GM10847 (cell line): ENCODE measurements around the gene ZC3HAV1L.

Source experiments
- POLR2A ChIP-seq: IDR thresholded peaks from 2 replicates; pipeline ENCODE4 v1.6.1; 2011; ENCODE audit not compliant: insufficient read length; ENCODE audit errors: extremely low read depth

ZC3HAV1L gene

DNA sequence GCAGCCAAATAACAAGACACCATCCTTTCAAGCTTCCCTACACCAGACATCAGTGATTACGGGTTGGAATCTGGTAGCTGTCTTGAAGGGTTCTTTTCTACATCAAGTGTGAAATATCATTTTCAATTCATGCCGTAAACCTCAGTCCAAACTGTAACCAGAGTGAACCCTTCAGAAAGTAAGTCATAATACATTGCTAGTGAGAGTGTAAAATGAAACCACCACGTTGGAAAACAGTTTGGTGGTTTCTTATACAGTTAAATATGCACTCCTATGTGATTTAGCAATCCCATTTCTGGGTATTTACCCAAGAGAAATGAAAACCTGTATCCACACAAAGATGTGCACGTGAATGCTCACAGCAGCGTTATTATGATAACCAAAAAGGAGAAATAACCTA lies 25.6 kb upstream of the ZC3HAV1L start:
- TF ChIP-seq POLR2A, result no peak

DNA sequence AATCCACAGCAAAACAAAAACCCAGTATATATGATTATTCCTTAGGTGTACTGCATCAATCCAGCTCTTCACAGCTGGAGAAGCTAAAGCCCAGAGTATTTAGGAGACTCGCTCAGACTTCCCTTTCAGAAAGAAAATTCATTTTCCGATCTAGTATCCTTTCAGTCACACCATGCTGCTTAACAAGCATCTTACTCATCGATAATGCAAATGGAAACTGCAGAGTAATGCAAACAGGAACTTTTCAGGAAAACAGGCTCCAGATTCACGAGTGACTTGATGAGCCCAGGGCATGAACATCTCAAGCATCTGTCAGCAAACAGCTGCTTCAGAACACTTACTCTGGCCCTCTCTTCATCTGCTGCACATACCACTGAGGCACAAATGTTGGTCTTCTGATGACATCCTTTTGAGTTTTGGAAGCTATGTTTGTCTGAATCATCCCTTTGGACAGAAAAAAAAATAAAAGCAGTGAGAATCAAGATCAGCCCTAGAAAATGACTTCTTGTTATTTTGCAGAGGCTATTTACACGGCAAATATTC lies 24.9 kb upstream of the ZC3HAV1L start:
- TF ChIP-seq POLR2A, result no peak

DNA sequence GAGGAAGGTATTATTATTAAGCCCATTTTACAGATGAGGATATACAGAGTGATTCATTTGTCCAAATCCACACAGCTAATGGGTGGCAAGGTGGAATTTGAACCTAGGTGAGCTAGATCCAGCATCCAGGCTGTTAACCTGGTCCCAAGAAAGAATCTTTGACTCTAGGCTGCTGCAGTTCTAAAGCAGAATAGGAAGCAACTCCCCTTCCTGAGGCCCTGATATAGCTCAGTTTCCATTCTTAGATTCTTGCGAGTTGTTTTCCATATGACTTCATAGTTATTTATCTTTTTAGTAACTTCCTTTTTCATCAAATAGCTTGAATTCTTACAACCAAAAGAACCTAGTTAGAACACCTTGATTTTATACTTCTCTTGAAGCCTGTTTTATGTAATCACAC lies 24.1 kb upstream of the ZC3HAV1L start:
- no peak for TF ChIP-seq POLR2A

DNA sequence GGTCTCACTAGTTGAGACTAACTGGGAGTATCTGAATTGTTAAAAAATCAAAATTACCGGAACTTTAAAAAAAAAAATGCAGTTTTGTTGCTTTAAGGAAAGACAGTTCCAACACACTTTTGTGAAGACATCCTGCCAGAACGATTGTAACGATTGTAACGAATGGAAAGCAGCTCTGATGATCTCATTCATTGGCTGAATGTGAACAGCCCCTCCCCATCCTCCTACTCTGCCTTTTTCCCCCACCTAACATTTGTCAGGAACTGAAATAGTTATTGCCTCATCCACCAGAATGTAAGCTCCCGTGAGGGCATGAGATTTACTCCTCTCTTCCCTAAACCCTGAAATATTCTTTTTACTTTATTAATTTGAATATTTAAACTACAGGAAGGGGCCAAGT lies 23.1 kb upstream of the ZC3HAV1L start:
- no peak for TF ChIP-seq POLR2A

DNA sequence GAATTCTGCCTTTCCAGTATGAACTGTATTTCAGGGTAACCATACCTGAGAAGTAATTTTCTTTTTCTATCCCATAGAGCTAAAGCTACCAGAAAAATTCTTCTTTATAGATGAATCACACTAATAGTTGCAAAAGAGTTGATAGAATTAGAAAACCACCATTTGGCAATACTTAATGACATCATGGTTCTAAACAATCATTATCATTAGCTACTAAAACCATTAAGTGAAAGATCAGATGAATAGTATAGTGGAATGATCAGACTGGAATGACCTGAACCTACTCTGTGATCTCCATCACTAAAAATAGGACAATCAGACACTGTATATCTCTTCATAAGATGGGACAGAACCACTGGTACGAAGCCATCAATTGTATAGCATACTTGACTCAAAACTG lies 19.8 kb upstream of the ZC3HAV1L start:
- TF ChIP-seq POLR2A, result no peak

- no peak for TF ChIP-seq POLR2A
Measured at GRCh38 chr7:139054101-139054500, 18.3 kb upstream of the ZC3HAV1L start.

DNA sequence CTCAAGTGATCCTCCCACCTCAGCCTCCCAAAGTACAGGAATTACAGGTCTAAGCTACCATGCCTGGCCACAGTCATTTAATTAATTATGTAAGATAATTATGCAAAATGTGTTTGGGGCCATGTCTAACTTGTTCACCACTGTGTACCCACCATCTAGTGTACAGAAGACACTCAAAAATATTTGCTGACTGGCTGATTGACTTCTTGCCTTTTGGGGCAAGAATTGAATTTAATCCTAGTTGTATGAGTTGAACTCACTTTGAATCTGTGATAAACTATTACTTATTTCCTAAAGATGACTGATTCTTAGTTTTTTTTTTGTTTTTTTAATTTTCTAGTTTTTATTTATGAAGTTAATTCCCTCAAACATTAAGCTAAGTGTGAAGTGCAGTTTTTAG lies 15.8 kb upstream of the ZC3HAV1L start:
- no peak for TF ChIP-seq POLR2A

DNA sequence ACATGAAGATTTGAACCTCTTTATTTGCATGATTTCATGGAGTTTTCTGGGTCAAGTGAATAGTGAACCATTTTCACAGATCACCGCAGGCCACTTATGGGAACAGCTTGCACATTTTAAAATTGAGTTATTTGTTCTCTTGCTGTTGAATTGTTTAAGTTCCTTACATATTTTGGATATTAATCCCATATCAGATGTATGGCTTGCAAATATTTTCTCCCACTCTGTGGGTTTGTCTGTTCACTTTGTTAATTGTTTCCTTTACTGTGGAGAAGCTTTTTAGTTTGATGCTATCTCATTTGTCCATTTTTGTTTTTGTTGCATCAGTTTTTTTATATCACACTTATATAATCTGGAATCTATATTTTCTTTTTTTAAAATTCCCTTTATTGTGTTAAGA lies 14.1 kb upstream of the ZC3HAV1L start:
- no peak for TF ChIP-seq POLR2A

- no peak for TF ChIP-seq POLR2A
Measured at GRCh38 chr7:139049111-139049510, 13.3 kb upstream of the ZC3HAV1L start.

- TF ChIP-seq POLR2A, result no peak
Measured at GRCh38 chr7:139047970-139048369, 12.1 kb upstream of the ZC3HAV1L start.

DNA sequence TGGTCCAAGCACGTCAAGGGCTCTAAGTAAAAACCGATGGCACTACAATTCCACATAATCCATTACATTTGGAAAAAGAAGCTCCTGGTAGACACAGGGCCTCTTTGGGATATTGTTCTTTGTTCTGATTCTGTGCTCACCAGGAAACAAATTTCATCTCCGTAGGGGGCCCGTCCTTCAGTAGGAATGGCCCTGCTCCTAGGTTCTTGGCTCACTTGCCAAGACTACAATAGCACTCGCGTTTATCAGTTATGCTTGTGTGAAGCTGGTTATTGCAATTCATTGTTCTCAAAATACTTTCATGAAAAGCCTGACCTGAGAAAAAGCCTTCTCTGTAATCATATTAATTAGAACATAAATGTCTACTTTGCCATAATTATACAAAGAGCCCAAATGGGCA lies 10.3 kb upstream of the ZC3HAV1L start:
- TF ChIP-seq POLR2A, result no peak

GRCh38 chr7:139044813-139045794 lies 9.3 kb upstream of the ZC3HAV1L start:
- TF ChIP-seq POLR2A, result no peak

GRCh38 chr7:139043823-139044812 lies 8.3 kb upstream of the ZC3HAV1L start:
- no peak for TF ChIP-seq POLR2A

- TF ChIP-seq POLR2A, result no peak
Measured at GRCh38 chr7:139041378-139042085, 5.7 kb upstream of the ZC3HAV1L start.

- no peak for TF ChIP-seq POLR2A
Measured at GRCh38 chr7:139038691-139039090, 2.8 kb upstream of the ZC3HAV1L start.

GRCh38 chr7:139036901-139037300 lies 1.1 kb upstream of the ZC3HAV1L start:
- TF ChIP-seq POLR2A, result no peak
